Chondrocyte (in vitro differentiated cells): ENCODE data around the gene CTBP1. TPM values are rescaled to one million over a fixed set of nuclear protein-coding genes. Genes with fewer than 3 reads are reported as not detected.

Source experiments
- DNase-seq: peaks from one replicate; pipeline ENCODE4 v3.0.0; 2021; ENCODE audit warnings: mixed read lengths, low spot score
- H3K27ac Mint-ChIP-seq: one replicate; pipeline ENCODE4 v1.8.0; 2021; ENCODE audit warnings: mild to moderate bottlenecking, moderate library complexity, mixed read lengths; ENCODE audit not compliant: unreplicated experiment
- H3K27me3 Mint-ChIP-seq: 2 replicates; pipeline ENCODE4 v1.8.0; 2021; ENCODE audit warnings: low read depth, mixed read lengths
- H3K36me3 Mint-ChIP-seq: 2 replicates; pipeline ENCODE4 v1.8.0; 2021; ENCODE audit warnings: low read depth, mixed read lengths
- H3K4me1 Mint-ChIP-seq: 2 replicates; pipeline ENCODE4 v1.8.0; 2021; ENCODE audit warnings: low read depth, mild to moderate bottlenecking, mixed read lengths
- H3K4me3 Mint-ChIP-seq: one replicate; pipeline ENCODE4 v1.8.0; 2021; ENCODE audit warnings: mild to moderate bottlenecking, moderate library complexity, mixed read lengths; ENCODE audit not compliant: unreplicated experiment
- H3K9me3 Mint-ChIP-seq: 2 replicates; pipeline ENCODE4 v1.8.0; 2021; ENCODE audit warnings: low read depth, mixed read lengths
- CTCF ChIP-seq: fragments of 200-600 bp; sonication (generic); IDR thresholded peaks from 2 replicates; pipeline ENCODE4 v1.5.0; 2021; ENCODE audit warnings: antibody characterized with exemption, mild to moderate bottlenecking, moderate library complexity
- total RNA-seq: library from RNA; stranded (reverse); gene quantifications from 3 replicates; pipeline ENCODE4 v1.2.1, GENCODE V29; 2021

Gene CTBP1
- total RNA-seq, 1 donor from 2014 or later: 151 TPM

- DNase-seq: no peak
- no peaks in the 10 kb centered on the region for H3K4me1 Mint-ChIP-seq
- no peaks in the 10 kb centered on the region for H3K27me3 Mint-ChIP-seq
- H3K9me3 Mint-ChIP-seq: no peaks in the 10 kb centered on the region
- TF ChIP-seq CTCF: no peak
- H3K36me3 Mint-ChIP-seq: peaks cover 30% of the 10 kb centered on the region
- H3K27ac Mint-ChIP-seq: peak overlapping the region; percentile 49
- H3K4me3 Mint-ChIP-seq: no peak overlapping the region
Observed at GRCh38 chr4:1223841-1224809, 24.8 kb downstream of the CTBP1 start.

GRCh38 chr4:1222938-1223690 lies 25.8 kb downstream of the CTBP1 start:
- H3K36me3 Mint-ChIP-seq: peaks cover 32% of the 10 kb centered on the region
- no peak for DNase-seq
- no peak overlapping the region for H3K4me3 Mint-ChIP-seq
- no peak for TF ChIP-seq CTCF
- H3K4me1 Mint-ChIP-seq: peaks cover 3% of the 10 kb centered on the region
- no peaks in the 10 kb centered on the region for H3K9me3 Mint-ChIP-seq
- no peak overlapping the region for H3K27ac Mint-ChIP-seq
- no peaks in the 10 kb centered on the region for H3K27me3 Mint-ChIP-seq

- H3K27me3 Mint-ChIP-seq: no peaks in the 10 kb centered on the region
- peaks cover 7% of the 10 kb centered on the region for H3K4me1 Mint-ChIP-seq
- H3K4me3 Mint-ChIP-seq: no peak overlapping the region
- TF ChIP-seq CTCF: no peak
- peaks cover 29% of the 10 kb centered on the region for H3K36me3 Mint-ChIP-seq
- H3K9me3 Mint-ChIP-seq: no peaks in the 10 kb centered on the region
- no peak overlapping the region for H3K27ac Mint-ChIP-seq
- DNase-seq: no peak
Observed at GRCh38 chr4:1222036-1222789, 26.7 kb downstream of the CTBP1 start.

- no peak for DNase-seq
- no peak overlapping the region for H3K27ac Mint-ChIP-seq
- TF ChIP-seq CTCF: no peak
- H3K4me1 Mint-ChIP-seq: peaks cover 7% of the 10 kb centered on the region
- H3K9me3 Mint-ChIP-seq: no peaks in the 10 kb centered on the region
- no peak overlapping the region for H3K4me3 Mint-ChIP-seq
- no peaks in the 10 kb centered on the region for H3K27me3 Mint-ChIP-seq
- peaks cover 24% of the 10 kb centered on the region for H3K36me3 Mint-ChIP-seq
Observed at GRCh38 chr4:1221155-1221870, 27.6 kb downstream of the CTBP1 start.
